Activated CD4-positive, alpha-beta T cell treated with anti-CD3 and anti-CD28 coated beads for 24 hours (primary cell): ENCODE results near the gene STK10.

ENCODE experiments used
- DNase-seq, 2 donors: peaks; one replicate each; pipeline ENCODE4 v3.0.0-alpha.2; 2020; ENCODE audit warnings: low read depth in 2 of 2

STK10 gene

GRCh38 chr5:172142709-172143215, 45.3 kb downstream of the STK10 start:
- no peak for DNase-seq

- DNase-seq, result no peak
Observed at GRCh38 chr5:172141949-172142319, 46.1 kb downstream of the STK10 start.

DNA sequence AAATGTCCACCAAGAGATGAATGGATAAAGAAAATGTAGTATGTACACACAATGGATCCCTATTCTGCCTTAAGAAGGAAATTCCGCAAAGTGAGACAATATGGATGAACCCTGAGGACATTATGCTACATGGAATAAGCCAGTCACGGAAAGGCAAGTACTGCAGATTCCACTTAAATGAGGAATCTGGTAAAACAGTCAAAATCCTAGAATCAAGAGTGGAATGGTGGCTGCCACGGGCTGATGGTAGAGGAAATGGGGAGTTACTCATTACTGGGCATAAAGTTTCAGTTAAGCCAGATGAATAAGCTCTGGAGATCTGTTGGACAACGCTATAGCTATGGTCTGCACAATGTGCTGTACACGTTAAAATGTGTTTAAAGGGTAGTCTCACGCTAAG, 47.2 kb downstream of the STK10 start:
- no peak for DNase-seq

DNA sequence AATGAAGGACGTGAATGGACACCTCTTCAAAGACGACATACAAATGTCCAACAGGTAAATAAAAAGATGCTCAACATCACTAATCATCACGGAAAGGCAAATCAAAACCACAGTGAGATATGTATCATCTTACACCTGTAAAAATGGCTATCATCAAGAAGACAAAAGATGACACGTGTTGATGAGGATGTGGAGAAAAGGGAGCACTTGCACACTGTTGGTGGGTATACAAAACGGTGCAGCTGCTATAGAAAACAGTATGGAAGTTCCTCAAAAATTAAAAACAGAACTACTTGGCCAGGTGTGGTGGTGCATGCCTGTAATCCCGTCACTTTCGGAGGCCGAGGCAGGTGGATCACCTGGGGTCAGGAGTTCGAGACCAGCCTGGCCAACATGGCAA, 47.9 kb downstream of the STK10 start:
- DNase-seq, result no peak

- DNase-seq, result no peak
Observed at GRCh38 chr5:172137046-172137445, 51.0 kb downstream of the STK10 start.

DNA sequence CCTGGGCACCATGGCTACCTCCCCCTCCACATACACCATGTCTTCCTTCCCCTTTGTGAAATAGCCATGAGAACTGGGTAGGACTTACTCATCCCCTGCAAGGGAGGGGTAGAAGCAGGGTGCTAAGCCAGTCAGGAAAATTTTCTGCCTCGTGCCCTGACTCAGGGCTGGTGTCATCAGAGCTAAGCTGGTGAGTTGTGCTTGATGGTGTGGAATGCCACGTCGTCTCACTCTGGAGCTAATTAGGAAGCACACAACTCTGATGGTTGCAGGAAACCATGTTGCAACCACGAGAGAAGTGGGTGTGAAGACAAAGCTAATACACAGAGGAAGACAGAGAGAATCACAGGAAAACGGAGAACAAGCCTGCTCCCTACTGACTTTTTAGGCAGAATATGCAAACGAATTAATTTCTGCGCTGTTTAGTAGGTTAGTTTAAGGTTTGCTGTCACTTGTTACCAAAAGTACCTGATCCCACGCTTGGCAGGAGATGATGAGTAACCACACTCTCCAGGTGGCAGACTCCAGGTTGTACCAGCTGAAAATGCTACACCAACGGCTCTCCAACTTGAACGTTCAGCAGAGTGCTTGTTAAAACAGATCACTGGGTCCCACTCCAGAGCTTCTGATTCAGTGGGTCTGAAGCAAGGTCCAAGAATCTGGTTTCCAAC, 54.5 kb downstream of the STK10 start:
- peak; percentile 36 to 50 for DNase-seq

GRCh38 chr5:172131690-172132089, 56.3 kb downstream of the STK10 start:
- DNase-seq, result no peak

- no peak for DNase-seq
Observed at GRCh38 chr5:172129256-172129910, 58.6 kb downstream of the STK10 start.

- no peak for DNase-seq
Observed at GRCh38 chr5:172127581-172127980, 60.4 kb downstream of the STK10 start.

DNA sequence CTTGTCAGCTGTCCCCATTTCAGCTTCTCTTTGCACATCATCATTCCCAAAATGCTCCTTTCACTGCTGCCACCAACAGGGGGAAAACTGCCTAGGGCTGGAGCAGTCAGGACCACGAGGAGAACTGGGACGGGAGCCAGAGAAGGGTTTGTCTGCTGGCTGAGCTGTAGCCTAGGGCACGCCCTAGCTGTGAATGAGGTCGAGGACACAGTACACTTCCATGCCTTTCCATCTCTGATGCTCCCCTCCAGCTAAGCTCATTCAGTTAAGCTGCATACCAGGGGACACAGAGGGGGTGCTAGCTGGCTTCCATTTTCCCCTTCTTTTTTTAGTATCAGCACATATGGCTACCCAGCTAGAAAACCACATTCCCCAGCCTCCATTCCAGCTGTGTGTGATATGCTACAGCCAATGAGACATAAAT, 64.7 kb downstream of the STK10 start:
- no peak for DNase-seq

- DNase-seq, result no peak
Observed at GRCh38 chr5:172119921-172120688, 67.9 kb downstream of the STK10 start.

- DNase-seq, result no peak
Observed at GRCh38 chr5:172118891-172119290, 69.1 kb downstream of the STK10 start.

GRCh38 chr5:172117977-172118701, 69.9 kb downstream of the STK10 start:
- no peak for DNase-seq

- no peak for DNase-seq
Observed at GRCh38 chr5:172115541-172115982, 72.5 kb downstream of the STK10 start.

- peak; percentile 54 to 73 for DNase-seq
Observed at GRCh38 chr5:172114875-172115422, 73.1 kb downstream of the STK10 start.

- peak; percentile 48 to 49 for DNase-seq
Observed at GRCh38 chr5:172113036-172113435, 75.0 kb downstream of the STK10 start.

GRCh38 chr5:172111852-172112225, 76.2 kb downstream of the STK10 start:
- DNase-seq, result no peak

DNA sequence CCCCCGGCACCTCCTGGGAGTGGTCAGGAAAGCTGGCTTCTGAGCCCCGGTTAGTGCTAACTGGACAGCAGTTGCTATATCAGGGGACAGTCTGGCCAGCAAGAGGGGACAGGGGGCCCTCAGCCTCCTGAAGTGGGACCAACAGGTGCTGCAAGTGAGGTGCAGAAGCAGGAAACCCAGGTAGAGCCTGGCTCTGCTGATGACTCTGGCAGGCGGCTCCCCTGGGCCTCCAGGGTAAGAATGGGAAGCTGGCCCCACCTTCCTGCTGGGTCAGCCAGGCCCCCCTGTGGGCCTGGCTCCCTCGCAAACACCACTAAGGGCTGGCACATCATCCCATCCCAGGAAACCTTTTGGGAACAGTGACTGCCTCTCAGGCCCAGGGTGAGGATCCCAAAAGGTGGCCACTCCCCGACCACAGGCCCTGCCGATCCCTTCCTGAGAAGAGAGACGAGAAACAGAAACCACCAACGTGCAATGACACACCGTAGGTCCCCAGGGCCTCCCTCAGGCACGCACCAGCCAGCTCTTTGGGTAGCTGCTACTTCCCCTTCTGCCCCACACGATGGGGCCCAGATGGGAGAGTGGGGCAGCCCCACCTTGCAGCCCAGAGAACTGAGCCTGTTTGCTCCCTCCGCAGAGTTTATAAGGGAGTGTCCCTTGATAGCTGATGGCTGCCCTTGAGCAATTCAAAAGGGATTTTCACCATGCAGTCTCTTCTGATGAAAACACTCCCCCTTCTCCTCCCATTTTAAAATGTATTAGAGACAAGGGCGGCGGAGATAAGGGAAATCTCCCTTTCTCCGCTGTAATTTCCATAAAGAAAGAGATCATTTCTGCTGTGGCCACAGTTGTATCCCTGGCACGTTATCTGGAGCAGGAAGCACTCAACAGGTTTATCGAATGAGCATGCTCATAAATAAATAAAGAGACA, 76.8 kb downstream of the STK10 start:
- peak; percentile 72 to 75 for DNase-seq

- DNase-seq, result no peak
Observed at GRCh38 chr5:172110260-172110815, 77.7 kb downstream of the STK10 start.

DNA sequence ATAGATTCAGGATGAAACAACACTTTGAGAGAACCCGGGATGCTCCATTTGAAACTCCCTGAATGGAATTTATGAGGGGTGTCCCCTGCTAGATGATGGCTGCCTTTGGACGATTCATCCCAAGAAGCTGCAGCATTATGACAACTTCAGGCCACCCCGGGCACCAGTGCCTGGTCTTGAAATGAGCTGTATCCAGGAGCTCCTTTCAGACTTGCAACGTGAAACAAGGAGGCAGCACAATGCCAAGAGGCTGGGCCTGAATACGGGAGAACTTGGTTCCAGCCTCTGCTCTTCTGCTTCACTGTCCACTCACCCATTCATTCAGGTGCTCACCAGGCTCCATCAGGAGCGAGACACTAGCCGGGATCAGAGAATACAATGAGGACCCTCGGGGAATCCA, 78.3 kb downstream of the STK10 start:
- DNase-seq, result no peak
